Activated T-cell treated with anti-CD3 and anti-CD28 coated beads, Interleukin-2, amount 50 U/mL, for 24 hours (primary cell): ENCODE measurements around the gene CSNK1G2.

Experiments
- DNase-seq: peaks from one replicate; pipeline ENCODE4 v3.0.0-alpha.2; 2020
- H3K27ac Mint-ChIP-seq: 2 replicates; pipeline ENCODE4 v1.8.0; 2020; ENCODE audit warnings: mild to moderate bottlenecking, mixed read lengths
- H3K27me3 Mint-ChIP-seq: 2 replicates; pipeline ENCODE4 v1.8.0; 2020; ENCODE audit warnings: mixed read lengths
- H3K36me3 Mint-ChIP-seq: 2 replicates; pipeline ENCODE4 v1.8.0; 2020; ENCODE audit warnings: low read depth, mixed read lengths
- H3K4me1 Mint-ChIP-seq: 2 replicates; pipeline ENCODE4 v1.8.0; 2020; ENCODE audit warnings: low read depth, mixed read lengths
- H3K4me3 Mint-ChIP-seq: 2 replicates; pipeline ENCODE4 v1.8.0; 2020; ENCODE audit warnings: mild to moderate bottlenecking, moderate library complexity, mixed read lengths
- H3K9me3 Mint-ChIP-seq: 2 replicates; pipeline ENCODE4 v1.8.0; 2020; ENCODE audit warnings: mixed read lengths

CSNK1G2 gene

GRCh38 chr19:2015608-2015950 is 74.6 kb downstream of the CSNK1G2 start, which contains the start of gene BTBD2:
BTBD2 (minus strand) TSS chr19:2015714; CDS start chr19:2015703, 11 bp downstream.
- no peaks in the 10 kb centered on the region for H3K27me3 Mint-ChIP-seq
- H3K4me1 Mint-ChIP-seq, result peaks cover 18% of the 10 kb centered on the region
- H3K36me3 Mint-ChIP-seq, result peaks cover 5% of the 10 kb centered on the region

GRCh38 chr19:2016041-2016807 is 75.3 kb downstream of the CSNK1G2 start:
- H3K4me3 Mint-ChIP-seq, result peak overlapping the region; percentile 56
- peak; percentile 58 for DNase-seq
- no peaks in the 10 kb centered on the region for H3K27me3 Mint-ChIP-seq
- H3K27ac Mint-ChIP-seq, result peak overlapping the region; percentile 63
- no peaks in the 10 kb centered on the region for H3K9me3 Mint-ChIP-seq
- H3K36me3 Mint-ChIP-seq, result peaks cover 5% of the 10 kb centered on the region
- H3K4me1 Mint-ChIP-seq, result peaks cover 18% of the 10 kb centered on the region

More at GRCh38 chr19:2015608-2015950, 74.6 kb downstream of the CSNK1G2 start, which contains the start of gene BTBD2:
- DNase-seq, result peak; percentile 68
- H3K4me3 Mint-ChIP-seq, result peak within 1 kb of the TSS; percentile 69
- H3K9me3 Mint-ChIP-seq, result no peaks in the 10 kb centered on the region
- H3K27ac Mint-ChIP-seq, result peak within 1 kb of the TSS; percentile 63

GRCh38 chr19:2018752-2019151 is 77.8 kb downstream of the CSNK1G2 start:
- no peaks in the 10 kb centered on the region for H3K27me3 Mint-ChIP-seq
- no peak for DNase-seq
- H3K36me3 Mint-ChIP-seq, result no peaks in the 10 kb centered on the region
- H3K9me3 Mint-ChIP-seq, result no peaks in the 10 kb centered on the region
- no peak overlapping the region for H3K4me3 Mint-ChIP-seq
- peaks cover 13% of the 10 kb centered on the region for H3K4me1 Mint-ChIP-seq
- H3K27ac Mint-ChIP-seq, result no peak overlapping the region

- no peaks in the 10 kb centered on the region for H3K36me3 Mint-ChIP-seq
- no peak overlapping the region for H3K27ac Mint-ChIP-seq
- peaks cover 8% of the 10 kb centered on the region for H3K4me1 Mint-ChIP-seq
- DNase-seq, result no peak
- H3K4me3 Mint-ChIP-seq, result no peak overlapping the region
- no peaks in the 10 kb centered on the region for H3K27me3 Mint-ChIP-seq
- H3K9me3 Mint-ChIP-seq, result peaks cover 5% of the 10 kb centered on the region
Observed at GRCh38 chr19:2021453-2022140, 80.6 kb downstream of the CSNK1G2 start.

GRCh38 chr19:2022289-2022688 is 81.3 kb downstream of the CSNK1G2 start:
- H3K4me1 Mint-ChIP-seq, result peaks cover 6% of the 10 kb centered on the region
- no peaks in the 10 kb centered on the region for H3K27me3 Mint-ChIP-seq
- no peak overlapping the region for H3K27ac Mint-ChIP-seq
- DNase-seq, result no peak
- H3K36me3 Mint-ChIP-seq, result no peaks in the 10 kb centered on the region
- peaks cover 5% of the 10 kb centered on the region for H3K9me3 Mint-ChIP-seq
- no peak overlapping the region for H3K4me3 Mint-ChIP-seq

- H3K9me3 Mint-ChIP-seq, result peaks cover 5% of the 10 kb centered on the region
- H3K27me3 Mint-ChIP-seq, result no peaks in the 10 kb centered on the region
- peaks cover 1% of the 10 kb centered on the region for H3K4me1 Mint-ChIP-seq
- no peak for DNase-seq
- no peak overlapping the region for H3K27ac Mint-ChIP-seq
- no peak overlapping the region for H3K4me3 Mint-ChIP-seq
- H3K36me3 Mint-ChIP-seq, result no peaks in the 10 kb centered on the region
Observed at GRCh38 chr19:2026770-2027169, 85.8 kb downstream of the CSNK1G2 start.

GRCh38 chr19:2027361-2027760 is 86.4 kb downstream of the CSNK1G2 start:
- no peak for DNase-seq
- Mint-ChIP-seq H3K36me3 (no peaks in the 10 kb centered on the region), H3K4me1 (peaks cover 7% of the 10 kb centered on the region), H3K27ac (no peak overlapping the region), H3K4me3 (no peak overlapping the region), H3K27me3 (no peaks in the 10 kb centered on the region), H3K9me3 (peaks cover 5% of the 10 kb centered on the region)
